ENCODE data around the gene SMG1.

DNA sequence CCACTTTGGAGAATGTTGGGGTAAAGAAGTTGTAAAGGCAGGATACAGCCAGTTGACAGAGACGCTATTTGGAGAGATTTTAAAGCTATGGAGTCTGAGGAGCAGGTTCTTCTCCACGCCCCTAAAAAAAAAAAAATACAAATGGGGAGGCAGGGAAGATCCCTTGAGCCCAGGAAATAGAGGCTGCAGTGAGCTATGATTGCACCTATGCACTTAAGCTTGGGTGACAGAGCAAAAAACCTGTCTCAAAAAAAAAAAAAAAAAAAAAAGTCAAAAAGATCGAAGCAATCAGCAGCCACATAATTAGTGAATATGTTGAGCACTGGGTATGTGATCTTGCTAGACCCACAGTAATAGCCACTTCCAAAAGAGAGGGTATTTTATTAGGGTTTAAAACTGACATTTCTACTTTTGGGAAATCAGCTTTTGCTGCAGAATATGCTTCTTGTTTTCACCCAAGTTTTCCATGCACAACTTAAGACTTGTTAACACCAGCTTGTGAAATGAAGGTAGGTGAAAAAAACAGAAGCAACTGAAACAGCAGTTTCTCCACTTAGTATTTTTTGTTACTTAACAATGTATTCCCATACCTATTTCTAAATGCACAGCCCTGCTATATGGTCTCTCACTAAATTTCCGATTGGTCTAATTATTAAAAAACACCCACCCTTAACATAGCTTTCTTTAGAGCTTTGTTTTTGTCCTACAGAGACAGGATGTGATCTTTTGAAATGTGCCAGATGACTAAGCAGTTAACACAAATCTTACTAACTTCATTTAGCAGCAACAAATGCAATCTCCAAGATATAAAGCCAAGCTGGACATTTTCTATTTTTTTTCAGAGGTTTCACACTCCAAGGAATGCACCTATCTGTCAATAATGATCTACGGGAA, 122.4 kb downstream of the SMG1 start:
- TF ChIP-seq POLR2A (IDR thresholded peaks at IDR 0.05; ENCODE audit: low read length) (no peak), GATA1 (IDR thresholded peaks at IDR 0.05; ENCODE audit: low read depth, low read length) (no peak)

All from erythroblast (primary cell).